ENCODE data around the gene ORM1. TPM values are rescaled to one million over a fixed set of nuclear protein-coding genes. Genes with fewer than 3 reads are reported as not detected.

The ORM1 gene
- total and polyA plus RNA-seq, 2 donors (not counting 3 experiments of a cell fraction or from before 2014, with no cell fraction given) = not detected

GRCh38 chr9:114344188-114344566 lies 21.3 kb downstream of the ORM1 start:
- no peak overlapping the region for H3K27ac ChIP-seq (ENCODE audit: insufficient read depth, low read depth, low read length)
- H3K9me3 ChIP-seq (replicated peaks; ENCODE audit: control insufficient read depth, insufficient read depth, low read length) = no peaks in the 10 kb centered on the region
- no TSS peak for BruUV-seq (replicated peaks)
- peaks cover 8 to 50% of the 10 kb centered on the region in 2 experiments for H3K36me3 ChIP-seq (ENCODE audit: control insufficient read depth in 2 of 2, extremely low read depth in 1 of 2, insufficient read depth in 2 of 2, low read length in 2 of 2)
- DNase-seq (ENCODE audit: low read depth, low spot score) = no peak
- no peaks in the 10 kb centered on the region for H3K79me2 ChIP-seq (ENCODE audit: control insufficient read depth, insufficient read depth, low read length)
- H2AFZ ChIP-seq (ENCODE audit: low read depth, low read length) = no peak overlapping the region
- intact Hi-C loops (cut with micrococcal nuclease) = no loop called here
- no peaks in the 10 kb centered on the region for H4K20me1 ChIP-seq (replicated peaks; ENCODE audit: control insufficient read depth, extremely low read depth, insufficient read depth, low read length)
- H3K4me3 ChIP-seq (replicated peaks in 1 of 3; ENCODE audit: insufficient read depth in 1 of 3, low read depth in 1 of 3, low read length in 3 of 3) = no peak overlapping the region
- POLR2A ChIA-PET = no interaction called here
- no peaks in the 10 kb centered on the region for H3K27me3 ChIP-seq (ENCODE audit: control insufficient read depth in 2 of 2, insufficient read depth in 2 of 2, low read length in 2 of 2)
- no peaks in the 10 kb centered on the region for H3K9me1 ChIP-seq (replicated peaks; ENCODE audit: control insufficient read depth, extremely low read depth, insufficient read depth, low read length)
- H3K4me1 ChIP-seq (ENCODE audit: control insufficient read depth, extremely low read depth, insufficient read depth, low read length) = no peaks in the 10 kb centered on the region
- no peak overlapping the region for H3K9ac ChIP-seq (replicated peaks; ENCODE audit: extremely low read depth, insufficient read depth, low read length)
- no peak for TF ChIP-seq POLR2AphosphoS5 (IDR thresholded peaks at IDR 0.05; ENCODE audit: insufficient read depth, low read depth, low read length)
- no peak for TF ChIP-seq GATA2 (IDR thresholded peaks at IDR 0.05; ENCODE audit: insufficient read depth, insufficient read length, low read depth, low read length)
- no peak for TF ChIP-seq EZH2 (IDR thresholded peaks at IDR 0.05; ENCODE audit: borderline replicate concordance, low read depth, low read length, severe bottlenecking)
- TF ChIP-seq FOS (IDR thresholded peaks at IDR 0.05; ENCODE audit: borderline replicate concordance, insufficient read depth, low read length) = no peak
- TF ChIP-seq MAX (IDR thresholded peaks at IDR 0.05; ENCODE audit: insufficient read depth, insufficient read length) = no peak
- no peak for TF ChIP-seq JUN (IDR thresholded peaks at IDR 0.05; ENCODE audit: borderline replicate concordance, insufficient read depth, insufficient read length, low read depth)
- no peak for FAIRE-seq
- CTCF ChIA-PET = interaction anchor here (0.9 kb wide), 1 partner anchor 9 kb away, joined by 3 read pairs; no protein-coding TSS in a partner anchor
- no peak overlapping the region for H3K4me2 ChIP-seq (ENCODE audit: insufficient read depth, low read length)
- dilution Hi-C loops (cut with MboI; ENCODE audit: extremely low pct_ligation_motif_present, low sequenced_read_pairs) = no loop called here

GRCh38 chr9:114344692-114345091 lies 21.8 kb downstream of the ORM1 start:
- FAIRE-seq (no peak), DNase-seq (ENCODE audit: low read depth, low spot score) (no peak)
- H4K20me1 ChIP-seq (replicated peaks; ENCODE audit: control insufficient read depth, extremely low read depth, insufficient read depth, low read length) = no peaks in the 10 kb centered on the region
- peaks cover 8 to 52% of the 10 kb centered on the region in 2 experiments for H3K36me3 ChIP-seq (ENCODE audit: control insufficient read depth in 2 of 2, extremely low read depth in 1 of 2, insufficient read depth in 2 of 2, low read length in 2 of 2)
- H2AFZ ChIP-seq (ENCODE audit: low read depth, low read length) = no peak overlapping the region
- H3K9me1 ChIP-seq (replicated peaks; ENCODE audit: control insufficient read depth, extremely low read depth, insufficient read depth, low read length) = no peaks in the 10 kb centered on the region
- no peaks in the 10 kb centered on the region for H3K27me3 ChIP-seq (ENCODE audit: control insufficient read depth in 2 of 2, insufficient read depth in 2 of 2, low read length in 2 of 2)
- no peak overlapping the region for H3K9ac ChIP-seq (replicated peaks; ENCODE audit: extremely low read depth, insufficient read depth, low read length)
- intact Hi-C loops (cut with micrococcal nuclease) = no loop called here
- dilution Hi-C loops (cut with MboI; ENCODE audit: extremely low pct_ligation_motif_present, low sequenced_read_pairs) = no loop called here
- H3K4me1 ChIP-seq (ENCODE audit: control insufficient read depth, extremely low read depth, insufficient read depth, low read length) = no peaks in the 10 kb centered on the region
- ChIA-PET POLR2A (no interaction called here), CTCF (interaction anchor here (0.9 kb wide), 1 partner anchor 9 kb away, joined by 3 read pairs; no protein-coding TSS in a partner anchor)
- TF ChIP-seq EZH2 (IDR thresholded peaks at IDR 0.05; ENCODE audit: borderline replicate concordance, low read depth, low read length, severe bottlenecking) (no peak), GATA2 (IDR thresholded peaks at IDR 0.05; ENCODE audit: insufficient read depth, insufficient read length, low read depth, low read length) (no peak), FOS (IDR thresholded peaks at IDR 0.05; ENCODE audit: borderline replicate concordance, insufficient read depth, low read length) (no peak), MYC (IDR thresholded peaks at IDR 0.05; ENCODE audit: low read depth, low read length) (no peak), POLR2AphosphoS5 (IDR thresholded peaks at IDR 0.05; ENCODE audit: insufficient read depth, low read depth, low read length) (no peak), POLR2A (IDR thresholded peaks at IDR 0.05; ENCODE audit: low read depth, low read length) (no peak)
- TF ChIP-seq, protein P1, sequence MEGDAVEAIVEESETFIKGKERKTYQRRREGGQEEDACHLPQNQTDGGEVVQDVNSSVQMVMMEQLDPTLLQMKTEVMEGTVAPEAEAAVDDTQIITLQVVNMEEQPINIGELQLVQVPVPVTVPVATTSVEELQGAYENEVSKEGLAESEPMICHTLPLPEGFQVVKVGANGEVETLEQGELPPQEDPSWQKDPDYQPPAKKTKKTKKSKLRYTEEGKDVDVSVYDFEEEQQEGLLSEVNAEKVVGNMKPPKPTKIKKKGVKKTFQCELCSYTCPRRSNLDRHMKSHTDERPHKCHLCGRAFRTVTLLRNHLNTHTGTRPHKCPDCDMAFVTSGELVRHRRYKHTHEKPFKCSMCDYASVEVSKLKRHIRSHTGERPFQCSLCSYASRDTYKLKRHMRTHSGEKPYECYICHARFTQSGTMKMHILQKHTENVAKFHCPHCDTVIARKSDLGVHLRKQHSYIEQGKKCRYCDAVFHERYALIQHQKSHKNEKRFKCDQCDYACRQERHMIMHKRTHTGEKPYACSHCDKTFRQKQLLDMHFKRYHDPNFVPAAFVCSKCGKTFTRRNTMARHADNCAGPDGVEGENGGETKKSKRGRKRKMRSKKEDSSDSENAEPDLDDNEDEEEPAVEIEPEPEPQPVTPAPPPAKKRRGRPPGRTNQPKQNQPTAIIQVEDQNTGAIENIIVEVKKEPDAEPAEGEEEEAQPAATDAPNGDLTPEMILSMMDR (IDR thresholded peaks at IDR 0.05; ENCODE audit: extremely low read depth in 1 of 2, insufficient read depth in 1 of 2, low read depth in 1 of 2, low read length in 2 of 2) = no peak
- no peaks in the 10 kb centered on the region for H3K9me3 ChIP-seq (replicated peaks; ENCODE audit: control insufficient read depth, insufficient read depth, low read length)
- no TSS peak for BruUV-seq (replicated peaks)
- H3K4me3 ChIP-seq (replicated peaks in 1 of 3; ENCODE audit: insufficient read depth in 1 of 3, low read depth in 1 of 3, low read length in 3 of 3) = no peak overlapping the region
- no peak overlapping the region for H3K27ac ChIP-seq (ENCODE audit: insufficient read depth, low read depth, low read length)
- H3K4me2 ChIP-seq (ENCODE audit: insufficient read depth, low read length) = no peak overlapping the region
- no peaks in the 10 kb centered on the region for H3K79me2 ChIP-seq (ENCODE audit: control insufficient read depth, insufficient read depth, low read length)
